ENCODE data around the gene ARMC5.
"Not testable (repeated sequence)": the region's sequence is repeated elsewhere in the genome, so short reads cannot be mapped to it uniquely, and the experiment has no call there.

ARMC5 gene

DNA sequence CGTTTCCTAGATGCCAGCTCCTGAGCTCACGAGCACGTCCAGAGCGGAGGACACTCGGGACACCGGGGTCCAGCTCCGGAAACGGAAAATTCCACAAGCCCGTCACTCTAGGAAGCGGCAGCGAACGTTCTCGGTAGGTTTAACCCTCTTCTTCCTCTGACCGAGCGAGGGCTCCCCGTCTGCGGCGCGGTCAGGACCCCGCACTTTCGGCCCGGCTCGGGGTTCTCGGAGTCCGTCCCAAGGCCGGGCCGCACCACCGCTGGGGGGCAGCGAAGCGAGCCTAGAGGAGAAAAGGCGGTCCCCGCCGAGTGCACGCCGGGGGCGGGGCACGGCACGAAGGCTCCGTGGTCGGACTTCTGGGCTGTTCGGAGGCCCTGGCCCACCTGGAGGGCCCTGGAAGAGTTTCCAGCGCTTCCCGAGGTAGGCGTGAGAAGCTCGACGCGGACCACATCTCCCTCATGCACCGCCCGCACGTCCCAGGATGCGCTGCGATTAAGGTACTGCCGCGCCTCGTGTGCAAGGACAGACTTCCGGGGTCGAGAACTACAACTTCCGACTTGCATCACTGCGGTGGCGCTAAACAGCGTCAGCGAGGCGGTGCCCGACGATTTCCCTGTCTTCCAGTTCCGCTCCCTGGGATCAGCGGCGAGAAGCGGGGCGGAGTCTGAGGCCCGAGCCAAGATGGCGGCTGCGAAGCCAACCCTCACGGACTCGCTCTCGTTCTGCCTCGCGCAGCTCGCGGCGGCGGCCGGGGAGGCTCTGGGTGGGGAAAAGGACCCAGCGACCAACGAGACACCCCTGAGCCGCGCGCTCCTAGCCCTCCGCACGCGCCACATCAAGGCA is at the start of gene ARMC5:
Gene ARMC5, plus strand, starts transcription at position 658 of the 843 bp plus-strand sequence. Its CDS starts 24 bp downstream, at position 682.
- Mint-ChIP-seq H3K9me3 (no peaks in the 10 kb centered on the region), H3K27me3 (no peaks in the 10 kb centered on the region), H3K4me1 (peaks cover 24% of the 10 kb centered on the region), H3K27ac (peak within 1 kb of the TSS; percentile 94), H3K36me3 (peaks cover 8% of the 10 kb centered on the region), H3K4me3 (peak within 1 kb of the TSS; percentile 86)
- ATAC-seq (ENCODE audit: low read depth) = peak; percentile 71
- DNase-seq (ENCODE audit: low spot score in 2 of 2) = peak; percentile 80 to 95

DNA sequence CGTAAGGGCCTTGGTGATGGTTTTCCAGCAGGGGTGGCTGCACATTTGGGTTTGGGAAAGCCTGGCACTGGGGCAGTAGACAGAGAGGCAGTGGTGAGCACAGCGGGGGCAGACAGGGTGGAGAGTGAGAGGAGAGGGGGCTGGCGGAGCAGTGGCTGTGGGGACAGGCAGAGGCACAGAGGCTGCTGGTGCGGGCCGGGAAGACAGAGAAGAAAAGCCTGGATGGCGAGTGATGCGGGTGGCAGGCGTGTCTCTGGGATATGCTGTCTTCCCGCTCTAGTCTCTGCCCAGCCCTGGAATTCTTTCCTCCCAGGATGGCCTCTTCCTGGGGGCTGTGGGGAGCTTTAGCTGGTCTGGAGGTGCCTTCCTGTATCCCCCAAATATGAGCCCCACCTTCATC is 49.2 kb upstream of the ARMC5 start:
- Mint-ChIP-seq H3K4me1 (peaks cover 12% of the 10 kb centered on the region), H3K27me3 (peaks cover 11% of the 10 kb centered on the region), H3K4me3 (no peak overlapping the region), H3K36me3 (no peaks in the 10 kb centered on the region), H3K27ac (no peak overlapping the region), H3K9me3 (no peaks in the 10 kb centered on the region)
- DNase-seq (ENCODE audit: low spot score in 2 of 2) (no peak), ATAC-seq (ENCODE audit: low read depth) (no peak)

GRCh38 chr16:31411024-31411844 is 48.1 kb upstream of the ARMC5 start:
- Mint-ChIP-seq H3K4me1 (peaks cover 14% of the 10 kb centered on the region), H3K36me3 (no peaks in the 10 kb centered on the region), H3K9me3 (no peaks in the 10 kb centered on the region), H3K27me3 (peaks cover 16% of the 10 kb centered on the region), H3K27ac (no peak overlapping the region), H3K4me3 (no peak overlapping the region)
- ATAC-seq (ENCODE audit: low read depth) (no peak), DNase-seq (ENCODE audit: low spot score in 2 of 2) (no peak)

DNA sequence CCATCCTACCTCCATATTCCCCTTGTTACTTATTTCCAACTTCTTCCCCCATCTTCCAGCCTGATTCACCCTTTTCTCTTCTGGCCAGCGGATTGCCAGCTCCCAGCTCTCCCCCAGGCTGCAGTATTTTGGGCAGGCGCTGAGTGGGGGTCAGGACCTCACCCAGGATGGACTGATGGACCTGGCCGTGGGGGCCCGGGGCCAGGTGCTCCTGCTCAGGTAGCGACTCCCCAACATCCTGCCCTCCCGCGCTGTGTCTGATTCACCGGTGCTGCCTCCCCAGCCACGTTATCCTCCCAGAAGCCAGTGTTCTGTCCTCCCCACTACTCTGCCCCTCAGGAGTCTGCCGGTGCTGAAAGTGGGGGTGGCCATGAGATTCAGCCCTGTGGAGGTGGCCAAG is 46.6 kb upstream of the ARMC5 start:
- Mint-ChIP-seq H3K4me3 (no peak overlapping the region), H3K9me3 (no peaks in the 10 kb centered on the region), H3K27ac (no peak overlapping the region), H3K27me3 (peaks cover 18% of the 10 kb centered on the region), H3K36me3 (no peaks in the 10 kb centered on the region), H3K4me1 (peaks cover 14% of the 10 kb centered on the region)
- DNase-seq (ENCODE audit: low spot score in 2 of 2) = no peak
- ATAC-seq (ENCODE audit: low read depth) = no peak

DNA sequence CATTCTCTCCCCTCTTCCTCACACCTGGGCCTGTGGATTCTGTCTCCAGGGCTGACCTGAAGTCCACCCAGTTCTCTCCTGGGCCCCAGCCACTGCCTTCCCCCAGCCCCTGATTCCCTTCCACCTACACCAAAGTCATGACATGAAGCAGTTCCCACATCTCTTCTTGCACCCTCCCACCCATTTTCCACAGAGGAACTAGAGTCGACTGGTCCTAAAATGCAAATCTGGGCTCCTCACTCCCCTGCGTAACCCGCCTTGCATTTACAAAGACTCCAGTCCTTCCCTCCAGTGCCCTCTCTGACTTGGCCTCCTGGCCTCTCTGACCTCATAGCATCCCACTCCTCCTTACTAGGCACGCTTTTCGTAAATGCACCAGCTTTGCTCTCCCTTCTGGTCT is 45.9 kb upstream of the ARMC5 start:
- no peak for DNase-seq (ENCODE audit: low spot score in 2 of 2)
- Mint-ChIP-seq H3K36me3 (peaks cover 5% of the 10 kb centered on the region), H3K27ac (no peak overlapping the region), H3K4me1 (peaks cover 14% of the 10 kb centered on the region), H3K9me3 (peaks cover 3% of the 10 kb centered on the region), H3K27me3 (peaks cover 20% of the 10 kb centered on the region), H3K4me3 (no peak overlapping the region)
- no peak for ATAC-seq (ENCODE audit: low read depth)

GRCh38 chr16:31413943-31414342 is 45.4 kb upstream of the ARMC5 start:
- no peak overlapping the region for H3K4me3 Mint-ChIP-seq
- ATAC-seq (ENCODE audit: low read depth) = no peak
- peaks cover 14% of the 10 kb centered on the region for H3K4me1 Mint-ChIP-seq
- H3K36me3 Mint-ChIP-seq = peaks cover 5% of the 10 kb centered on the region
- H3K27me3 Mint-ChIP-seq = peaks cover 16% of the 10 kb centered on the region
- no peak for DNase-seq (ENCODE audit: low spot score in 2 of 2)
- peaks cover 3% of the 10 kb centered on the region for H3K9me3 Mint-ChIP-seq
- H3K27ac Mint-ChIP-seq = no peak overlapping the region

DNA sequence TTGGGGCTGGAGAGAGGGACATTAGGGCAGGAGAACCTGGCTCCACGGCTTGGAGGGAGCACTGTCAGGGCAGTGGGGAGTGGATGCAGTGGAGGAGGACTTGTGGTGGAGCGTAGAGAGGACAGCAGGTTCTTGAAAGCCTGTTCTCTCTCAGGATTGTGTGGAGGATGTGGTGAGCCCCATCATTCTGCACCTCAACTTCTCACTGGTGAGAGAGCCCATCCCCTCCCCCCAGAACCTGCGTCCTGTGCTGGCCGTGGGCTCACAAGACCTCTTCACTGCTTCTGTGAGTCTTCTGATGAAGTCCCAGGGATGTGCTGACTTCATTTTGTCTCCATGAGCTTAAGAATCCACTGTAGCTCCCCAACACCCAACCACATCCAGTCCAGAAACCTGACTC is 44.6 kb upstream of the ARMC5 start:
- peaks cover 5% of the 10 kb centered on the region for H3K36me3 Mint-ChIP-seq
- no peak for ATAC-seq (ENCODE audit: low read depth)
- peaks cover 3% of the 10 kb centered on the region for H3K9me3 Mint-ChIP-seq
- H3K4me3 Mint-ChIP-seq = no peak overlapping the region
- peaks cover 16% of the 10 kb centered on the region for H3K27me3 Mint-ChIP-seq
- DNase-seq (ENCODE audit: low spot score in 2 of 2) = no peak
- H3K27ac Mint-ChIP-seq = no peak overlapping the region
- H3K4me1 Mint-ChIP-seq = peaks cover 14% of the 10 kb centered on the region

DNA sequence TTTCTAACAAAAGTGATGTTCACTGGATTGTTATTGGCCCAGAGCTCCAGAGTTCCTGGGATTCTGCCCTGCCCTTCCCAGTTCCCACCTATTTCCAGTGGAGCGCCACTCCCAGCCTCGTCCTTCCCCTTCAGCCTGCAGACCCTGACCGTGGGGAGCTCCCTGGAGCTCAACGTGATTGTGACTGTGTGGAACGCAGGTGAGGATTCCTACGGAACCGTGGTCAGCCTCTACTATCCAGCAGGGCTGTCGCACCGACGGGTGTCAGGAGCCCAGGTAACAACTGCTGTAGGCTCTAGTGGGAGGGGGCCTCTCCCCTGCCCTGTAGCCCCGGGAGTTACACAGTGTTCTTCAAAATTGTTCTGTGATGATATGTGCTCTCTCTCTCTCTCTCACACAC is 42.9 kb upstream of the ARMC5 start:
- ATAC-seq (ENCODE audit: low read depth) = no peak
- no peak for DNase-seq (ENCODE audit: low spot score in 2 of 2)
- Mint-ChIP-seq H3K4me1 (peaks cover 14% of the 10 kb centered on the region), H3K27ac (no peak overlapping the region), H3K36me3 (peaks cover 5% of the 10 kb centered on the region), H3K4me3 (no peak overlapping the region), H3K9me3 (peaks cover 3% of the 10 kb centered on the region), H3K27me3 (peaks cover 17% of the 10 kb centered on the region)

DNA sequence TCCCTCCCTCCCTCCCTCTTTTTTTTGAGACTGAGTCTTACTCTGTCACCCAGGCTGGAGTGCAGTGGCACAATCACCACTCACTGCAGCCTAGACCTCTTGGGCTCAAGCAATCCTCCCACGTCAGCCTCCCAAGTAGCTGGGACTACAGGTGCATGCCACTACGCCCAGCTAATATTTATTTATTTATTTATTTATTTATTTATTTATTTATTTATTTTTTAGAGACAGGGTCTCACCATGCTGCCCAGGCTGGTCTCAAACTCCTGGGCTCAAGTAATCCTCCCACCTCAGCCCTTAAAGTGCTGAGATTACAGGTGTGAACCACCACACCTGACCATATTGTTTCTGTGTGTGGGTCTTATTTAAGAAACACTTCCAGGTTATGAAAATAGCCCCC is 42.3 kb upstream of the ARMC5 start:
- peaks cover 14% of the 10 kb centered on the region for H3K4me1 Mint-ChIP-seq
- not testable (repeated sequence) for H3K9me3 Mint-ChIP-seq, H3K4me3 Mint-ChIP-seq

GRCh38 chr16:31417916-31418315 is 41.4 kb upstream of the ARMC5 start:
- ATAC-seq (ENCODE audit: low read depth) = no peak
- no peak for DNase-seq (ENCODE audit: low spot score in 2 of 2)
- Mint-ChIP-seq H3K27ac (no peak overlapping the region), H3K4me1 (peaks cover 14% of the 10 kb centered on the region), H3K4me3 (no peak overlapping the region), H3K36me3 (peaks cover 5% of the 10 kb centered on the region), H3K9me3 (peaks cover 3% of the 10 kb centered on the region), H3K27me3 (peaks cover 20% of the 10 kb centered on the region)

More for the DNA sequence above, 42.3 kb upstream of the ARMC5 start:
- not testable (repeated sequence) for DNase-seq (ENCODE audit: low spot score in 2 of 2); ATAC-seq (ENCODE audit: low read depth); H3K36me3 Mint-ChIP-seq; H3K27ac Mint-ChIP-seq
- H3K27me3 Mint-ChIP-seq = peaks cover 17% of the 10 kb centered on the region

DNA sequence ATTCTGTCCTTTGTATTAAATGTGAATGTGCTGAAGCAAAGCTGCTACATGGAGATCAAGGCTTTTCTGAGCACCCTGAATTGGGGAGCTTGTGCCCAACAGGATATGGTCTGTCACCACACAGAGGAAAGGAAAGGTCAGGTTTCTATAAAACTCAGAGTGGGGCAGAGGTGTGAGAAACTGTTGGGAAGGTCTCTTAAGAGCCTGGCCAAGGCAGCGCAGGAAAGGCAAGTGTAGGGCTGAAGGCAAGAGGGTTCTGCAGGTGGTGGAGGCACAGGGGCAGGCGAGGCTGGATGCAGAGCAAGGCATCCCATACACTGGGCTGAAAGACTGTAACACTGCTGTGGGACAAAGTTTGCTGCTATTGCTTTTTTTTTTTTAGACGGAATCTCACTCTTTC is 39.3 kb upstream of the ARMC5 start:
- Mint-ChIP-seq H3K4me3 (no peak overlapping the region), H3K9me3 (peaks cover 3% of the 10 kb centered on the region), H3K27me3 (peaks cover 23% of the 10 kb centered on the region), H3K36me3 (peaks cover 5% of the 10 kb centered on the region), H3K4me1 (peaks cover 3% of the 10 kb centered on the region), H3K27ac (no peak overlapping the region)
- DNase-seq (ENCODE audit: low spot score in 2 of 2) = no peak
- ATAC-seq (ENCODE audit: low read depth) = no peak

GRCh38 chr16:31421587-31421986 is 37.7 kb upstream of the ARMC5 start:
- H3K4me1 Mint-ChIP-seq = peaks cover 3% of the 10 kb centered on the region
- no peak for ATAC-seq (ENCODE audit: low read depth)
- H3K9me3 Mint-ChIP-seq = peaks cover 3% of the 10 kb centered on the region
- H3K27me3 Mint-ChIP-seq = peaks cover 23% of the 10 kb centered on the region
- no peak for DNase-seq (ENCODE audit: low spot score in 2 of 2)
- H3K4me3 Mint-ChIP-seq = no peak overlapping the region
- peaks cover 5% of the 10 kb centered on the region for H3K36me3 Mint-ChIP-seq
- H3K27ac Mint-ChIP-seq = no peak overlapping the region

GRCh38 chr16:31423241-31423640 is 36.1 kb upstream of the ARMC5 start:
- H3K9me3 Mint-ChIP-seq = no peaks in the 10 kb centered on the region
- H3K27me3 Mint-ChIP-seq = peaks cover 19% of the 10 kb centered on the region
- H3K4me3 Mint-ChIP-seq = no peak overlapping the region
- peaks cover 1% of the 10 kb centered on the region for H3K36me3 Mint-ChIP-seq
- peaks cover 3% of the 10 kb centered on the region for H3K4me1 Mint-ChIP-seq
- DNase-seq (ENCODE audit: low spot score in 2 of 2) = no peak
- no peak for ATAC-seq (ENCODE audit: low read depth)
- H3K27ac Mint-ChIP-seq = no peak overlapping the region

GRCh38 chr16:31423801-31424200 is 35.5 kb upstream of the ARMC5 start:
- DNase-seq (ENCODE audit: low spot score in 2 of 2) (no peak), ATAC-seq (ENCODE audit: low read depth) (no peak)
- peaks cover 3% of the 10 kb centered on the region for H3K4me1 Mint-ChIP-seq
- H3K27me3 Mint-ChIP-seq = peaks cover 19% of the 10 kb centered on the region
- H3K36me3 Mint-ChIP-seq = no peaks in the 10 kb centered on the region
- H3K9me3 Mint-ChIP-seq = no peaks in the 10 kb centered on the region
- H3K4me3 Mint-ChIP-seq = no peak overlapping the region
- H3K27ac Mint-ChIP-seq = no peak overlapping the region

All from memory B cell (primary cell).